LHCN-M2 (cell line): Measurements from ENCODE around the gene FBXO4. TPM values are rescaled to one million over a fixed set of nuclear protein-coding genes. Genes with fewer than 3 reads are reported as not detected.

ENCODE experiments used
- DNase-seq: peaks from one replicate; pipeline ENCODE4 v3.0.0-alpha.2; 2012; ENCODE audit warnings: low read depth
- polyA plus RNA-seq: library from polyadenylated mRNA; unstranded; fragments of >200 nt; gene quantifications from one replicate; pipeline ENCODE4 v1.2.1, GENCODE V29; 2012; ENCODE audit warnings: missing spikeins
- total RNA-seq: library from RNA; depleted of rRNA; stranded (reverse); fragments of >200 nt; gene quantifications from 2 replicates; pipeline ENCODE4 v1.2.3, GENCODE V29; 2014; rRNA removed

The FBXO4 gene
- total RNA-seq = 13.2 and 23.1 TPM in 2 replicates
- polyA plus RNA-seq = 7.4 TPM

GRCh38 chr5:41924872-41925554 is at the start of gene FBXO4:
Gene FBXO4 (plus strand): TSS chr5:41925281. CDS start chr5:41925310, 29 bp downstream.
- peak; percentile 82 for DNase-seq

GRCh38 chr5:41876678-41877077 is 48.4 kb upstream of the FBXO4 start:
- DNase-seq = no peak

GRCh38 chr5:41877408-41877807 is 47.7 kb upstream of the FBXO4 start:
- peak; percentile 35 for DNase-seq

- no peak for DNase-seq
Measured at GRCh38 chr5:41878173-41878572, 46.9 kb upstream of the FBXO4 start.

- no peak for DNase-seq
Measured at GRCh38 chr5:41878643-41879478, 46.2 kb upstream of the FBXO4 start.

- no peak for DNase-seq
Measured at GRCh38 chr5:41882765-41883164, 42.3 kb upstream of the FBXO4 start.

GRCh38 chr5:41883243-41883642 is 41.8 kb upstream of the FBXO4 start:
- no peak for DNase-seq

- DNase-seq = no peak
Measured at GRCh38 chr5:41883936-41884335, 41.1 kb upstream of the FBXO4 start.

- no peak for DNase-seq
Measured at GRCh38 chr5:41885286-41885685, 39.8 kb upstream of the FBXO4 start.

- no peak for DNase-seq
Measured at GRCh38 chr5:41891066-41891707, 33.9 kb upstream of the FBXO4 start.

- DNase-seq = no peak
Measured at GRCh38 chr5:41892031-41892430, 33.0 kb upstream of the FBXO4 start.

- no peak for DNase-seq
Measured at GRCh38 chr5:41893074-41893851, 31.8 kb upstream of the FBXO4 start.

GRCh38 chr5:41896230-41896629 is 28.9 kb upstream of the FBXO4 start:
- no peak for DNase-seq

- no peak for DNase-seq
Measured at GRCh38 chr5:41903382-41903891, 21.6 kb upstream of the FBXO4 start.

GRCh38 chr5:41903892-41904799 is 20.9 kb upstream of the FBXO4 start, which contains the start of gene RIMOC1:
Gene RIMOC1 (plus strand): TSS chr5:41904344. CDS start chr5:41904368, 24 bp downstream.
- peak; percentile 99 for DNase-seq

GRCh38 chr5:41906151-41906550 is 18.9 kb upstream of the FBXO4 start:
- DNase-seq = no peak

- DNase-seq = peak; percentile 70
Measured at GRCh38 chr5:41908374-41909079, 16.6 kb upstream of the FBXO4 start.

GRCh38 chr5:41918105-41918504 is 7.0 kb upstream of the FBXO4 start:
- DNase-seq = no peak

GRCh38 chr5:41921166-41921565 is 3.9 kb upstream of the FBXO4 start:
- DNase-seq = no peak
